Measurements from ENCODE around the gene MDC1.

Gene MDC1

DNA sequence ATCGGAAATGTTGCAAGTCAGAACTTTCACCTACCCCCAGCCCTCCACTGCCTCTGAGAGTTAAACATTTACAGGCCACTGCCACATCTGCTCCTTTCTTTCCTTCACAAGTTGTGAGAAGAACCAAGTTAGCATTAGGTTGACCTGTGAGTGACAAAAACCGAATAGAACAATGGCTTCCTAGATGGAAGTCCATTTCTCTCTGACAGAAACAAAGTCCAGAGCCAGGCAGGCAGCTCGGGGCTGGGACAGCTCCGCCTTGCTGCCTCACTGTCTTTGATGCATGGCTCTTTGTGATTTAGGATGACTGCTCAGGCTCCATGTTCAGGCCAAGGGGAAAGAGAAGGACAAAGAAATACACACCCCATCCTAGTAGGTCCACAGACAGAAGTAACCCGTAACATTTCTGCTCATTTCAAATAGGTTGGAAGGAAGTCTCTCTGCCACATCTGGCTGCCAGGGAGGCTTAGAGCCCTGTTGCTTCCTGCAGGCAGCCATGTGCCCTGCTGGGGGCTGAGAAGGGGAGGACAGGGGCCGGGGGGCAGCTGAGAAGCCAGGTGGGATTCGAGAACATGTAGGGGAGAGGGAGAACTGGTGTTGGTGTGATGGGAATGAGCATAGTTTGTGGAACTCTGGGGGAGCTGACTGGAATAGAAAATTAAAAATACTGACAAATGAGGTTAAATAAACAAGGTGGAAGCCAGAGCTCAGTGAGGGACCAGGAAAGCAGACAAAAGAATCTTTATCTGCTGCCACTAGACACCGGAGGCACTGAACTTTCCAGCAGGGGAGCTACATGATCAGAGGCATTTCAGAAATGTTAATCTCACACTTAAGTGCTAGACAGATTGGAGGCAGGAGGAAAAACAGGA, 46.8 kb upstream of the MDC1 start (continued):
- TF ChIP-seq, protein P1, sequence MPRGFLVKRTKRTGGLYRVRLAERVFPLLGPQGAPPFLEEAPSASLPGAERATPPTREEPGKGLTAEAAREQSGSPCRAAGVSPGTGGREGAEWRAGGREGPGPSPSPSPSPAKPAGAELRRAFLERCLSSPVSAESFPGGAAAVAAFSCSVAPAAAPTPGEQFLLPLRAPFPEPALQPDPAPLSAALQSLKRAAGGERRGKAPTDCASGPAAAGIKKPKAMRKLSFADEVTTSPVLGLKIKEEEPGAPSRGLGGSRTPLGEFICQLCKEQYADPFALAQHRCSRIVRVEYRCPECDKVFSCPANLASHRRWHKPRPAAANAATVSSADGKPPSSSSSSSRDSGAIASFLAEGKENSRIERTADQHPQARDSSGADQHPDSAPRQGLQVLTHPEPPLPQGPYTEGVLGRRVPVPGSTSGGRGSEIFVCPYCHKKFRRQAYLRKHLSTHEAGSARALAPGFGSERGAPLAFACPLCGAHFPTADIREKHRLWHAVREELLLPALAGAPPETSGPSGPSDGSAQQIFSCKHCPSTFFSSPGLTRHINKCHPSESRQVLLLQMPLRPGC (tag by site-specific recombination; IDR thresholded peaks at IDR 0.05): 0 out of 2 replicates have a peak, but pooled peaks have one; percentile 44
- TF ChIP-seq ZNF664 (tag by site-specific recombination; IDR thresholded peaks at IDR 0.05) (no peak), OSR2 (tag by site-specific recombination; IDR thresholded peaks at IDR 0.05) (peak; percentile 90), SCRT2 (tag by site-specific recombination; IDR thresholded peaks at IDR 0.05) (peak; percentile 84), ZNF548 (tag by site-specific recombination; IDR thresholded peaks at IDR 0.05) (no peak), FEZF1 (tag by site-specific recombination; IDR thresholded peaks at IDR 0.05) (peak; percentile 82), ZBTB17 (tag by site-specific recombination; IDR thresholded peaks at IDR 0.05) (peak; percentile 49; the same call in 1 of the 2 replicates), IKZF3 (tag by site-specific recombination; IDR thresholded peaks at IDR 0.05) (0 out of 2 replicates have a peak, but pooled peaks have one; percentile 36), ZBTB48 (tag by site-specific recombination; IDR thresholded peaks at IDR 0.05) (peak; percentile 65; the same call in 1 of the 2 replicates), ZNF2 (tag by site-specific recombination; IDR thresholded peaks at IDR 0.05) (0 out of 2 replicates have a peak, but pooled peaks have one; percentile 47)
- TF ChIP-seq, protein P2, sequence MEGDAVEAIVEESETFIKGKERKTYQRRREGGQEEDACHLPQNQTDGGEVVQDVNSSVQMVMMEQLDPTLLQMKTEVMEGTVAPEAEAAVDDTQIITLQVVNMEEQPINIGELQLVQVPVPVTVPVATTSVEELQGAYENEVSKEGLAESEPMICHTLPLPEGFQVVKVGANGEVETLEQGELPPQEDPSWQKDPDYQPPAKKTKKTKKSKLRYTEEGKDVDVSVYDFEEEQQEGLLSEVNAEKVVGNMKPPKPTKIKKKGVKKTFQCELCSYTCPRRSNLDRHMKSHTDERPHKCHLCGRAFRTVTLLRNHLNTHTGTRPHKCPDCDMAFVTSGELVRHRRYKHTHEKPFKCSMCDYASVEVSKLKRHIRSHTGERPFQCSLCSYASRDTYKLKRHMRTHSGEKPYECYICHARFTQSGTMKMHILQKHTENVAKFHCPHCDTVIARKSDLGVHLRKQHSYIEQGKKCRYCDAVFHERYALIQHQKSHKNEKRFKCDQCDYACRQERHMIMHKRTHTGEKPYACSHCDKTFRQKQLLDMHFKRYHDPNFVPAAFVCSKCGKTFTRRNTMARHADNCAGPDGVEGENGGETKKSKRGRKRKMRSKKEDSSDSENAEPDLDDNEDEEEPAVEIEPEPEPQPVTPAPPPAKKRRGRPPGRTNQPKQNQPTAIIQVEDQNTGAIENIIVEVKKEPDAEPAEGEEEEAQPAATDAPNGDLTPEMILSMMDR (tag by site-specific recombination; IDR thresholded peaks at IDR 0.05): peak; percentile 58; the same call in 1 of the 2 replicates
- TF ChIP-seq, protein P3, sequence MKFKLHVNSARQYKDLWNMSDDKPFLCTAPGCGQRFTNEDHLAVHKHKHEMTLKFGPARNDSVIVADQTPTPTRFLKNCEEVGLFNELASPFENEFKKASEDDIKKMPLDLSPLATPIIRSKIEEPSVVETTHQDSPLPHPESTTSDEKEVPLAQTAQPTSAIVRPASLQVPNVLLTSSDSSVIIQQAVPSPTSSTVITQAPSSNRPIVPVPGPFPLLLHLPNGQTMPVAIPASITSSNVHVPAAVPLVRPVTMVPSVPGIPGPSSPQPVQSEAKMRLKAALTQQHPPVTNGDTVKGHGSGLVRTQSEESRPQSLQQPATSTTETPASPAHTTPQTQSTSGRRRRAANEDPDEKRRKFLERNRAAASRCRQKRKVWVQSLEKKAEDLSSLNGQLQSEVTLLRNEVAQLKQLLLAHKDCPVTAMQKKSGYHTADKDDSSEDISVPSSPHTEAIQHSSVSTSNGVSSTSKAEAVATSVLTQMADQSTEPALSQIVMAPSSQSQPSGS (tag by site-specific recombination; IDR thresholded peaks at IDR 0.05; ENCODE audit: low read depth): no peak
- TF ChIP-seq, protein P4, sequence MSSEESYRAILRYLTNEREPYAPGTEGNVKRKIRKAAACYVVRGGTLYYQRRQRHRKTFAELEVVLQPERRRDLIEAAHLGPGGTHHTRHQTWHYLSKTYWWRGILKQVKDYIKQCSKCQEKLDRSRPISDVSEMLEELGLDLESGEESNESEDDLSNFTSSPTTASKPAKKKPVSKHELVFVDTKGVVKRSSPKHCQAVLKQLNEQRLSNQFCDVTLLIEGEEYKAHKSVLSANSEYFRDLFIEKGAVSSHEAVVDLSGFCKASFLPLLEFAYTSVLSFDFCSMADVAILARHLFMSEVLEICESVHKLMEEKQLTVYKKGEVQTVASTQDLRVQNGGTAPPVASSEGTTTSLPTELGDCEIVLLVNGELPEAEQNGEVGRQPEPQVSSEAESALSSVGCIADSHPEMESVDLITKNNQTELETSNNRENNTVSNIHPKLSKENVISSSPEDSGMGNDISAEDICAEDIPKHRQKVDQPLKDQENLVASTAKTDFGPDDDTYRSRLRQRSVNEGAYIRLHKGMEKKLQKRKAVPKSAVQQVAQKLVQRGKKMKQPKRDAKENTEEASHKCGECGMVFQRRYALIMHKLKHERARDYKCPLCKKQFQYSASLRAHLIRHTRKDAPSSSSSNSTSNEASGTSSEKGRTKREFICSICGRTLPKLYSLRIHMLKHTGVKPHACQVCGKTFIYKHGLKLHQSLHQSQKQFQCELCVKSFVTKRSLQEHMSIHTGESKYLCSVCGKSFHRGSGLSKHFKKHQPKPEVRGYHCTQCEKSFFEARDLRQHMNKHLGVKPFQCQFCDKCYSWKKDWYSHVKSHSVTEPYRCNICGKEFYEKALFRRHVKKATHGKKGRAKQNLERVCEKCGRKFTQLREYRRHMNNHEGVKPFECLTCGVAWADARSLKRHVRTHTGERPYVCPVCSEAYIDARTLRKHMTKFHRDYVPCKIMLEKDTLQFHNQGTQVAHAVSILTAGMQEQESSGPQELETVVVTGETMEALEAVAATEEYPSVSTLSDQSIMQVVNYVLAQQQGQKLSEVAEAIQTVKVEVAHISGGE (tag by site-specific recombination; conservative IDR thresholded peaks at IDR 0.05; ENCODE audit: low read depth): no peak

DNA sequence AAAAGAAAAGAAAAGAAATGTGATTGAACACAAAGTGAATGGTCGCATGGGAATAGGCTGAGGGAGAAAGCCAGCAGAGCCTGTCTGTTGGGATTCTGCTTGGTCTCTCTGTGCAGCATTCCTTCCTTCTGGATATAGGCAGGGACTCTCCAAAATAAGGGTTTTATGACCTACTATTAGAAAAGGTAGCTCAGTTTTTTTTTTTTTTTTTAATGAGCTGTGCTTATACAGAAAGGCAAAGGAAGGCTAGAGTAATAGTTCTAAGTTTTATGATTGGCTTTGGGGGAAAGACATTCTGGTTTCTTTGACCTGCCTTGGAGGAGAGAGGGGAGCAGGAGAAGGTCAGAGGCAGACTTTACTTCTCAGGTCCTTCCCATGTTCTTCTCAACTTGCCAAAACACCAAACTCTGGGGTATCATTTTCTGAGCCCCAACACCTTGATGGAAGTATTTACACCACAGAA, 46.1 kb upstream of the MDC1 start:
- Histone ChIP-seq H3K27ac (ENCODE audit: extremely low read depth, low read depth, low read length) (peak overlapping the region; percentile 87), H3K4me1 (ENCODE audit: control insufficient read depth, insufficient read depth, low read length) (peaks cover 13% of the 10 kb centered on the region), H3K4me3 (ENCODE audit: low read depth, low read length) (no peak overlapping the region), H3K9me3 (ENCODE audit: control insufficient read depth, insufficient read depth, low read depth, low read length) (no peaks in the 10 kb centered on the region), H3K36me3 (ENCODE audit: control insufficient read depth in 2 of 2, insufficient read depth in 1 of 2, low read length in 2 of 2) (no peaks in the 10 kb centered on the region)
- POLR2A ChIA-PET: interaction anchor here (0.7 to 4.2 kb wide), 4 partner anchors 11 to 129 kb away, joined by 3 to 37 read pairs (median 12); partner anchors contain the start of genes FLOT1 and IER3
- CTCF ChIA-PET: interaction anchor here (0.6 to 1.1 kb wide), 5 partner anchors 19 to 114 kb away, joined by 3 to 4 read pairs (median 4); partner anchors contain the start of gene IER3
- TF ChIP-seq, protein P5, sequence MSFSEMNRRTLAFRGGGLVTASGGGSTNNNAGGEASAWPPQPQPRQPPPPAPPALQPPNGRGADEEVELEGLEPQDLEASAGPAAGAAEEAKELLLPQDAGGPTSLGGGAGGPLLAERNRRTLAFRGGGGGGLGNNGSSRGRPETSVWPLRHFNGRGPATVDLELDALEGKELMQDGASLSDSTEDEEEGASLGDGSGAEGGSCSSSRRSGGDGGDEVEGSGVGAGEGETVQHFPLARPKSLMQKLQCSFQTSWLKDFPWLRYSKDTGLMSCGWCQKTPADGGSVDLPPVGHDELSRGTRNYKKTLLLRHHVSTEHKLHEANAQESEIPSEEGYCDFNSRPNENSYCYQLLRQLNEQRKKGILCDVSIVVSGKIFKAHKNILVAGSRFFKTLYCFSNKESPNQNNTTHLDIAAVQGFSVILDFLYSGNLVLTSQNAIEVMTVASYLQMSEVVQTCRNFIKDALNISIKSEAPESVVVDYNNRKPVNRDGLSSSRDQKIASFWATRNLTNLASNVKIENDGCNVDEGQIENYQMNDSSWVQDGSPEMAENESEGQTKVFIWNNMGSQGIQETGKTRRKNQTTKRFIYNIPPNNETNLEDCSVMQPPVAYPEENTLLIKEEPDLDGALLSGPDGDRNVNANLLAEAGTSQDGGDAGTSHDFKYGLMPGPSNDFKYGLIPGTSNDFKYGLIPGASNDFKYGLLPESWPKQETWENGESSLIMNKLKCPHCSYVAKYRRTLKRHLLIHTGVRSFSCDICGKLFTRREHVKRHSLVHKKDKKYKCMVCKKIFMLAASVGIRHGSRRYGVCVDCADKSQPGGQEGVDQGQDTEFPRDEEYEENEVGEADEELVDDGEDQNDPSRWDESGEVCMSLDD (tag by site-specific recombination; IDR thresholded peaks at IDR 0.05): no peak
- TF ChIP-seq PRDM1 (tag by site-specific recombination; IDR thresholded peaks at IDR 0.05) (0 out of 2 replicates have a peak, but pooled peaks have one; percentile 22), ZNF664 (tag by site-specific recombination; IDR thresholded peaks at IDR 0.05) (peak; percentile 89), ZNF214 (tag by site-specific recombination; IDR thresholded peaks at IDR 0.05; ENCODE audit: borderline replicate concordance) (no peak), ZNF48 (tag by site-specific recombination; IDR thresholded peaks at IDR 0.05) (no peak)
- TF ChIP-seq, protein P6, sequence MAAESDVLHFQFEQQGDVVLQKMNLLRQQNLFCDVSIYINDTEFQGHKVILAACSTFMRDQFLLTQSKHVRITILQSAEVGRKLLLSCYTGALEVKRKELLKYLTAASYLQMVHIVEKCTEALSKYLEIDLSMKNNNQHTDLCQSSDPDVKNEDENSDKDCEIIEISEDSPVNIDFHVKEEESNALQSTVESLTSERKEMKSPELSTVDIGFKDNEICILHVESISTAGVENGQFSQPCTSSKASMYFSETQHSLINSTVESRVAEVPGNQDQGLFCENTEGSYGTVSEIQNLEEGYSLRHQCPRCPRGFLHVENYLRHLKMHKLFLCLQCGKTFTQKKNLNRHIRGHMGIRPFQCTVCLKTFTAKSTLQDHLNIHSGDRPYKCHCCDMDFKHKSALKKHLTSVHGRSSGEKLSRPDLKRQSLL (tag by site-specific recombination; IDR thresholded peaks at IDR 0.05): no peak
